B cell (primary cell): Measurements from ENCODE around the gene SFXN3. TPM values are rescaled to one million over a fixed set of nuclear protein-coding genes. Genes with fewer than 3 reads are reported as not detected.

Experiments used
- ATAC-seq: fragments of 200-7000 bp; cut with Tn5 transposase; one replicate; pipeline ENCODE4 v1.10.0; 2021; ENCODE audit warnings: low read depth, mild to moderate bottlenecking, moderate number of reproducible peaks, moderate library complexity
- CTCF ChIA-PET: fragments of 350-600 bp; sonication (Branson Sonifier 250); formaldehyde crosslinking; loops from one replicate; lab custom pipeline; 2021; ENCODE audit warnings: antibody characterized with exemption, inconsistent platforms; lab: Charles Lee
- POLR2A ChIA-PET: fragments of 350-600 bp; sonication (Branson Sonifier 250); formaldehyde crosslinking; loops from one replicate; lab custom pipeline; 2021; ENCODE audit warnings: antibody characterized with exemption; lab: Charles Lee
- DNase-seq: peaks from one replicate; pipeline ENCODE4 v3.0.0; 2013
- H2AFZ ChIP-seq: 2 replicates; pipeline ENCODE4 v1.6.1; 2012; ENCODE audit warnings: mild to moderate bottlenecking, low read depth, low read length; ENCODE audit not compliant: insufficient read depth, poor library complexity, severe bottlenecking
- H3K27ac ChIP-seq, 2 donors: 1 replicate in 1 of 2; 2 replicates in 1 of 2; pipeline ENCODE4 v1.5.1; 2012 to 2013; ENCODE audit warnings: low read length in 2 of 2, mild to moderate bottlenecking in 2 of 2, moderate library complexity in 1 of 2
- H3K27me3 ChIP-seq, 4 experiments: fragments of 200-600 bp in 1 of 4; sonication (generic) in 1 of 4; replicated peaks in 1 of 4; 1 replicate in 2 of 4; 2 replicates in 2 of 4; pipeline versions ENCODE4 v1.6.1 to v1.7.0; 2013 to 2016; ENCODE audit warnings: low read length in 3 of 4, mild to moderate bottlenecking in 2 of 4, mixed read lengths in 1 of 4, moderate library complexity in 1 of 4; ENCODE audit not compliant: insufficient read depth in 4 of 4, control insufficient read depth in 3 of 4; ENCODE audit errors: control extremely low read depth in 1 of 4
- H3K36me3 ChIP-seq, 2 experiments: replicated peaks in 1 of 2; 1 replicate in 1 of 2; 2 replicates in 1 of 2; pipeline versions ENCODE4 v1.6.1 to v1.7.1; 2013; ENCODE audit warnings: low read length in 1 of 2; ENCODE audit not compliant: insufficient read depth in 2 of 2, control insufficient read depth in 1 of 2; ENCODE audit errors: control extremely low read depth in 1 of 2, extremely low read depth in 1 of 2
- H3K4me1 ChIP-seq, 2 donors: fragments of 200-600 bp in 1 of 2; sonication (generic) in 1 of 2; 1 replicate in 1 of 2; 2 replicates in 1 of 2; pipeline versions ENCODE4 v1.5.1 to v1.6.1; 2013 to 2017; ENCODE audit warnings: low read length in 2 of 2; ENCODE audit not compliant: control insufficient read depth in 2 of 2, insufficient read depth in 2 of 2
- H3K4me2 ChIP-seq: replicated peaks from 2 replicates; pipeline ENCODE3; 2012; ENCODE audit warnings: mild to moderate bottlenecking, low read depth, low read length; ENCODE audit not compliant: poor library complexity, severe bottlenecking
- H3K4me3 ChIP-seq, 5 experiments: fragments of 200-600 bp in 1 of 5; sonication (generic) in 1 of 5; 1 replicate in 3 of 5; 2 replicates in 2 of 5; pipeline versions ENCODE4 v1.5.1 to v1.7.0; 2011 to 2016; ENCODE audit warnings: low read length in 4 of 5, mild to moderate bottlenecking in 4 of 5, low read depth in 2 of 5, control low read depth in 1 of 5, moderate library complexity in 1 of 5; ENCODE audit not compliant: insufficient read depth in 1 of 5; ENCODE audit errors: control extremely low read depth in 1 of 5, extremely low read depth in 1 of 5
- H3K79me2 ChIP-seq: fragments of 200-600 bp; sonication (generic); one replicate; pipeline ENCODE4 v1.6.0; 2016; ENCODE audit warnings: low read length; ENCODE audit not compliant: control insufficient read depth, insufficient read depth
- H3K9ac ChIP-seq: fragments of 200-600 bp; sonication (generic); 2 replicates; pipeline ENCODE4 v1.6.1; 2017; ENCODE audit warnings: mild to moderate bottlenecking, low read length, moderate library complexity
- H3K9me3 ChIP-seq, 3 donors: one replicate each; pipeline versions ENCODE4 v1.6.1 to v1.7.1; 2013; ENCODE audit warnings: low read length in 2 of 3; ENCODE audit not compliant: control insufficient read depth in 2 of 3, insufficient read depth in 1 of 3; ENCODE audit errors: control extremely low read depth in 1 of 3
- H4K20me1 ChIP-seq: 2 replicates; pipeline ENCODE4 v1.6.0; 2012; ENCODE audit warnings: mild to moderate bottlenecking, low read length; ENCODE audit not compliant: insufficient read depth, control insufficient read depth, poor library complexity, severe bottlenecking
- H3K27ac Mint-ChIP-seq: one replicate; pipeline ENCODE4 v1.8.0; 2021; ENCODE audit warnings: mixed read lengths
- H3K27me3 Mint-ChIP-seq: one replicate; pipeline ENCODE4 v1.8.0; 2021; ENCODE audit warnings: mixed read lengths
- H3K4me1 Mint-ChIP-seq: one replicate; pipeline ENCODE4 v1.8.0; 2021; ENCODE audit warnings: mixed read lengths
- H3K4me3 Mint-ChIP-seq: one replicate; pipeline ENCODE4 v1.8.0; 2021; ENCODE audit warnings: mixed read lengths
- H3K9me3 Mint-ChIP-seq: one replicate; pipeline ENCODE4 v1.8.0; 2022; ENCODE audit warnings: mixed read lengths; ENCODE audit not compliant: insufficient read depth
- CTCF ChIP-seq: fragments of 200-600 bp; IDR thresholded peaks from one replicate; pipeline ENCODE4 v1.8.0; 2022; ENCODE audit warnings: antibody characterized with exemption, mild to moderate bottlenecking
- EZH2 ChIP-seq: IDR thresholded peaks from 2 replicates; pipeline ENCODE4 v1.6.1; 2012; ENCODE audit warnings: borderline replicate concordance, low read depth, mild to moderate bottlenecking, moderate library complexity, low read length; ENCODE audit not compliant: insufficient read depth, poor library complexity, severe bottlenecking
- WGBS: methylation state at CpG from one replicate; pipeline ENCODE4 v1.1.5; 2013; ENCODE audit warnings: missing lambda C conversion rate; ENCODE audit not compliant: insufficient coverage; 5-methylcytosine and 5-hydroxymethylcytosine counted together
- intact Hi-C: fragments of 100-400 bp; cut with micrococcal nuclease; formaldehyde crosslinking; loops from one replicate; pipeline ENCODE4 v1.10.0; 2022
- polyA minus RNA-seq: library from RNA; depleted of rRNA, polyadenylated mRNA; stranded (reverse); fragments of >200 nt; gene quantifications from 2 replicates; pipeline ENCODE4 v1.2.3, GENCODE V29; 2012
- polyA plus RNA-seq: library from polyadenylated mRNA; depleted of rRNA; stranded (reverse); fragments of >200 nt; gene quantifications from 2 replicates; pipeline ENCODE4 v1.2.3, GENCODE V29; 2012
- total RNA-seq, 2 donors: library from RNA; stranded (reverse); fragments of 120-200 nt in 1 of 2; gene quantifications; 1 replicate in 1 of 2; 2 replicates in 1 of 2; pipeline versions ENCODE4 v1.2.3 to v1.2.4, GENCODE V29; 2013 to 2022

SFXN3 gene
- total RNA-seq (38.0 and 44.2 TPM in 2 replicates), polyA plus RNA-seq (26.3 and 51.7 TPM in 2 replicates), polyA minus RNA-seq (13.3 and 23.0 TPM in 2 replicates)
- 15.5 TPM for total RNA-seq (2013)

- POLR2A ChIA-PET: interaction anchor here (0.7 to 2.1 kb wide), 7 partner anchors 11 to 43 kb away, joined by 3 to 13 read pairs (median 6); partner anchors contain the start of gene KAZALD1
- H3K27ac ChIP-seq: peak within 1 kb of the TSS; percentile 63 to 65
Observed at GRCh38 chr10:101031128-101031795, at the start of gene SFXN3, which contains the start of gene PDZD7. Gene SFXN3, plus strand, starts transcription at chr10:101031234. Its CDS starts 3,461 bp downstream, at chr10:101034695. Gene PDZD7, minus strand, starts transcription at chr10:101031129. Its CDS starts 910 bp downstream, at chr10:101030219.

More at GRCh38 chr10:101031128-101031795, at the start of gene SFXN3, which contains the start of gene PDZD7:
- Histone ChIP-seq H3K4me2 (peak within 1 kb of the TSS; percentile 92), H3K4me1 (peaks cover 14 to 26% of the 10 kb centered on the region in 2 donors), H3K79me2 (no peaks in the 10 kb centered on the region), H3K9ac (peak within 1 kb of the TSS; percentile 78), H2AFZ (peak within 1 kb of the TSS; percentile 77), H3K36me3 (no peaks in the 10 kb centered on the region), H3K27me3 (peaks cover 0 to 29% (median 13%) of the 10 kb centered on the region in 4 experiments), H4K20me1 (peaks cover 4% of the 10 kb centered on the region), H3K4me3 (peak within 1 kb of the TSS; percentile 26 to 96 (median 79)), H3K9me3 (peaks cover 0 to 2% (median 0%) of the 10 kb centered on the region in 3 donors)
- ATAC-seq (peak; percentile 89), DNase-seq (peak; percentile 95)
- Mint-ChIP-seq H3K4me1 (peaks cover 19% of the 10 kb centered on the region), H3K9me3 (no peaks in the 10 kb centered on the region), H3K4me3 (peak within 1 kb of the TSS; percentile 88), H3K27ac (peak within 1 kb of the TSS; percentile 90), H3K27me3 (peaks cover 15% of the 10 kb centered on the region)
- TF ChIP-seq EZH2: no peak
- no peak for TF ChIP-seq CTCF
- intact Hi-C loops: loop anchor here (1.0 to 2.0 kb wide), 2 partner anchors 18 to 32 kb away; partner anchors contain the start of gene LZTS2
- WGBS: under 1% methylated on average over 32 of the region's 38 CpGs
- CTCF ChIA-PET: interaction anchor here (0.8 to 6.4 kb wide), 12 partner anchors 10 to 111 kb away, joined by 3 to 72 read pairs (median 7); partner anchors contain the start of gene KAZALD1
